Mesenchymal stem cell (in vitro differentiated cells and primary cell): ENCODE measurements around the gene NPIPB6. TPM values are rescaled to one million over a fixed set of nuclear protein-coding genes. Genes with fewer than 3 reads are reported as not detected.
"Not testable (repeated sequence)": the region's sequence is repeated elsewhere in the genome, so short reads cannot be mapped to it uniquely, and the experiment has no call there.

Source experiments
- DNase-seq: peaks from one replicate; pipeline ENCODE4 v3.0.0-alpha.2; 2013
- H2AFZ ChIP-seq: one replicate; pipeline ENCODE4 v1.6.1; 2013; ENCODE audit warnings: low read depth, mild to moderate bottlenecking, control low read depth, inconsistent platforms, low read length, moderate library complexity
- H2AK5ac ChIP-seq: 2 replicates; pipeline ENCODE4 v1.6.1; 2013; ENCODE audit warnings: low read length, moderate library complexity, mild to moderate bottlenecking, inconsistent platforms; ENCODE audit not compliant: severe bottlenecking
- H2BK120ac ChIP-seq: one replicate; pipeline ENCODE4 v1.6.1; 2013; ENCODE audit warnings: low read depth, mild to moderate bottlenecking, inconsistent platforms, low read length, moderate library complexity
- H2BK12ac ChIP-seq, 2 experiments: one replicate each; pipeline ENCODE4 v1.6.1; 2013; ENCODE audit warnings: inconsistent platforms in 2 of 2, low read length in 2 of 2, mild to moderate bottlenecking in 2 of 2, moderate library complexity in 2 of 2, control low read depth in 1 of 2
- H2BK15ac ChIP-seq: one replicate; pipeline ENCODE4 v1.6.1; 2013; ENCODE audit warnings: mild to moderate bottlenecking, low read depth, inconsistent platforms; ENCODE audit not compliant: poor library complexity, severe bottlenecking
- H2BK5ac ChIP-seq: 2 replicates; pipeline ENCODE4 v1.6.1; 2013; ENCODE audit warnings: low read depth, mild to moderate bottlenecking, low read length, control low read depth, inconsistent platforms; ENCODE audit not compliant: poor library complexity, severe bottlenecking
- H3K14ac ChIP-seq, 2 experiments: one replicate each; pipeline ENCODE4 v1.6.1; 2013; ENCODE audit warnings: inconsistent platforms in 2 of 2, low read length in 2 of 2, control low read depth in 1 of 2, mild to moderate bottlenecking in 1 of 2, moderate library complexity in 1 of 2
- H3K18ac ChIP-seq, 2 experiments: one replicate each; pipeline ENCODE4 v1.6.1; 2013; ENCODE audit warnings: inconsistent platforms in 2 of 2, low read length in 2 of 2, control low read depth in 1 of 2, low read depth in 1 of 2, mild to moderate bottlenecking in 1 of 2
- H3K23ac ChIP-seq, 2 experiments: one replicate each; pipeline ENCODE4 v1.6.1; 2013; ENCODE audit warnings: inconsistent platforms in 2 of 2, low read length in 2 of 2, mild to moderate bottlenecking in 2 of 2, moderate library complexity in 2 of 2, control low read depth in 1 of 2
- H3K27ac ChIP-seq: 2 replicates; pipeline ENCODE4 v1.5.1; 2013; ENCODE audit warnings: mild to moderate bottlenecking, moderate library complexity, low read length, control low read depth, inconsistent platforms; ENCODE audit not compliant: poor library complexity, severe bottlenecking
- H3K27me3 ChIP-seq, 2 experiments: 2 replicates each; pipeline versions ENCODE4 v1.6.1 to v1.7.0; 2013; ENCODE audit warnings: low read length in 2 of 2, mild to moderate bottlenecking in 2 of 2, moderate library complexity in 2 of 2, control low read depth in 1 of 2, inconsistent platforms in 1 of 2; ENCODE audit not compliant: control insufficient read depth in 1 of 2, insufficient read depth in 1 of 2
- H3K36me3 ChIP-seq, 2 experiments: 2 replicates each; pipeline versions ENCODE4 v1.6.1 to v1.7.0; 2013; ENCODE audit warnings: low read length in 2 of 2, control low read depth in 1 of 2, inconsistent platforms in 1 of 2, low read depth in 1 of 2, mild to moderate bottlenecking in 1 of 2; ENCODE audit not compliant: insufficient read depth in 2 of 2, control insufficient read depth in 1 of 2
- H3K4ac ChIP-seq, 2 experiments: one replicate each; pipeline ENCODE4 v1.6.1; 2013; ENCODE audit warnings: inconsistent platforms in 2 of 2, low read length in 2 of 2, mild to moderate bottlenecking in 2 of 2, moderate library complexity in 2 of 2, control low read depth in 1 of 2, low read depth in 1 of 2
- H3K4me1 ChIP-seq: 2 replicates; pipeline ENCODE4 v1.6.1; 2013; ENCODE audit warnings: low read depth, low read length, control low read depth; ENCODE audit not compliant: control insufficient read depth, insufficient read depth
- H3K4me2 ChIP-seq: 2 replicates; pipeline ENCODE4 v1.6.1; 2013; ENCODE audit warnings: low read length, mild to moderate bottlenecking, inconsistent platforms; ENCODE audit not compliant: poor library complexity, severe bottlenecking
- H3K4me3 ChIP-seq, 2 experiments: 2 replicates each; pipeline versions ENCODE4 v1.5.1 to v1.7.0; 2013; ENCODE audit warnings: low read length in 2 of 2, mild to moderate bottlenecking in 2 of 2, control low read depth in 1 of 2, low read depth in 1 of 2; ENCODE audit not compliant: insufficient read depth in 1 of 2
- H3K79me1 ChIP-seq: replicated peaks from 2 replicates; pipeline ENCODE4 v1.6.1; 2013; ENCODE audit warnings: mild to moderate bottlenecking, control low read depth, low read length, inconsistent platforms; ENCODE audit not compliant: poor library complexity, severe bottlenecking
- H3K9ac ChIP-seq: 2 replicates; pipeline ENCODE4 v1.7.0; 2013; ENCODE audit warnings: mild to moderate bottlenecking, low read length, moderate library complexity
- H3K9me3 ChIP-seq: 2 replicates; pipeline ENCODE4 v1.7.0; 2013; ENCODE audit warnings: mild to moderate bottlenecking, low read length; ENCODE audit not compliant: control insufficient read depth
- H4K8ac ChIP-seq: one replicate; pipeline ENCODE4 v1.6.1; 2013; ENCODE audit warnings: inconsistent platforms, mild to moderate bottlenecking, low read length, moderate library complexity
- H4K91ac ChIP-seq: one replicate; pipeline ENCODE4 v1.6.1; 2013; ENCODE audit warnings: mild to moderate bottlenecking, low read length, inconsistent platforms
- WGBS: methylation state at CpG from one replicate; pipeline ENCODE4 v1.1.7; 2013; ENCODE audit warnings: mixed read lengths; 5-methylcytosine and 5-hydroxymethylcytosine counted together
- polyA plus RNA-seq, 2 experiments: library from polyadenylated mRNA; stranded (reverse); fragments of 200-250 nt; gene quantifications; one replicate each; pipeline ENCODE4 v1.2.3, GENCODE V29; 2013

Gene NPIPB6
- 0.08 TPM for polyA plus RNA-seq (2013, experiment 1 of 2)
- polyA plus RNA-seq (2013, experiment 2 of 2): 0.11 TPM

DNA sequence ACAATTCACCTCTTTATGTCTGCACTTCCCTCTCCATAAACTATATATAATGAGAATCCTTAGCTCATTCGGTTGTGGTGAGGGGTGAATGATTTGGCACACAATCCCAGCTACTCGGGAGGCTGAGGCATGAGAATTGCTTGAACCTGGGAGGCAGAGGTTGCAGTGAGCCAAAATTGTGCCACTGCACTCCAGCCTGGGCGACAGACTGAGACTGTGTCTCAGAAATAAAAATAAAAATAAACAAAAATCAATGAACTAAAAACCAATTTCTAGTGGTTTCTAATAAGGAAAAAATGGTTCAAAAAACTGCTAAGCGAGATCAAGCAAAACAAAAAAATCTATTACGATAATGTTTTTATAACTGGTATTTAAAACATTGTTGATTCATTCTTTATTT is at the start of gene NPIPB6:
Gene NPIPB6, minus strand, starts transcription at position 101 of the 400 bp plus-strand sequence. CDS start 686 bp downstream, outside the sequence.
- not testable (repeated sequence) for H3K4me3 ChIP-seq, DNase-seq, H3K18ac ChIP-seq, H2BK15ac ChIP-seq, H3K23ac ChIP-seq, H3K14ac ChIP-seq, H4K8ac ChIP-seq, H3K4me2 ChIP-seq, H2BK5ac ChIP-seq, H4K91ac ChIP-seq, H2BK120ac ChIP-seq, H3K9me3 ChIP-seq, H3K4ac ChIP-seq, H2AFZ ChIP-seq, H3K4me1 ChIP-seq, H3K36me3 ChIP-seq, H3K9ac ChIP-seq, H3K27ac ChIP-seq, H3K27me3 ChIP-seq, H2AK5ac ChIP-seq, H2BK12ac ChIP-seq, H3K79me1 ChIP-seq
- WGBS: no CpG with 5 or more reads among the region's 5 CpGs

DNA sequence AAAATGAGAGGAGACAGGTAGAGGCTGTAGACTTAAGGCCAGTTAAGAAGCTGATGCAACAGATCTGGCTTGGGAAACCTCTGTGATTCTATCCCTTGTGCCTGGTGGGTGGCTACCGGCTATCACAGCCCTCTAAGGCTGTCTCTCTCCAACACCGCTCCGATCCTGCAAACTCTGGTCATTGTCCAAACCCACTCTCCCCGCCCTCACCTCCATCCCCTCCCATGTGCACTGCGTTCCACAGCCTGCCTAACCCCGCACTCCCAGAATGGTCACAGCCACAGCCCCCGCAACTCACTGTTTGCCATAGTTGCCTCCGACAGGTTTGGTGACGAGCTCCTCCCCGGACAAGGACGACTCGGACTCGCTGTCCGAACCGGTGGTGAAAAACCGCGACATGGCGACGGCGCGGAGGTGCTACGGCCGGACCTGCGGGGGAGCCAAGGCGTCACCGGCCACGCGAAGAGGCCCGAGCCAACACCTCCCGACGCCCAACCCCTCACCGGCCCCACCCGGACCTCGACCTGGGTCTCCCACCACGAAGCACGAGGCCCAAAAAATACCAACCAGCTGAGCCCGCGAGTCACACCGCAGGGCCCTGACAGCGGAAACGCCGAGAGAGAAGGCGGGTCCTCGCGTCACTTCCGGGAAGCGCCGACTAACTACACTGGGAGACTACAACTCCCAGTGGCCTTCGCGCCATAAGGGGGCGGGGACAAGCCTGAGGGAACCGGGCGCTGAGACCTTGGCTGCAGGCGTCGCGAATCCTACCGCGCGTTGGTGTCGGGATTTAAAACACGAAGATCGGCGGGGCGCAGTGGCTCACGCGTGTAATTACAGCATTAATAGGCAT is 40.1 kb upstream of the NPIPB6 start, which contains the start of gene EIF3CL:
Gene EIF3CL, minus strand, starts transcription at position 622 of the 853 bp plus-strand sequence. Its CDS starts 223 bp downstream, at position 399.
- H3K4me2 ChIP-seq, DNase-seq, H3K4me1 ChIP-seq, H3K36me3 ChIP-seq, H2AK5ac ChIP-seq, H2BK15ac ChIP-seq, H2BK120ac ChIP-seq, H2BK5ac ChIP-seq, H4K91ac ChIP-seq, H2BK12ac ChIP-seq, H3K18ac ChIP-seq, H4K8ac ChIP-seq, H3K4ac ChIP-seq, H3K27ac ChIP-seq, H3K79me1 ChIP-seq, H2AFZ ChIP-seq, H3K14ac ChIP-seq, H3K27me3 ChIP-seq, H3K23ac ChIP-seq, H3K9me3 ChIP-seq: not testable (repeated sequence)
- no CpG with 5 or more reads among the region's 66 CpGs for WGBS
- Histone ChIP-seq H3K9ac (peak within 1 kb of the TSS; percentile 65), H3K4me3 (peak within 1 kb of the TSS in 1 of 2 experiments; percentile 69)

DNA sequence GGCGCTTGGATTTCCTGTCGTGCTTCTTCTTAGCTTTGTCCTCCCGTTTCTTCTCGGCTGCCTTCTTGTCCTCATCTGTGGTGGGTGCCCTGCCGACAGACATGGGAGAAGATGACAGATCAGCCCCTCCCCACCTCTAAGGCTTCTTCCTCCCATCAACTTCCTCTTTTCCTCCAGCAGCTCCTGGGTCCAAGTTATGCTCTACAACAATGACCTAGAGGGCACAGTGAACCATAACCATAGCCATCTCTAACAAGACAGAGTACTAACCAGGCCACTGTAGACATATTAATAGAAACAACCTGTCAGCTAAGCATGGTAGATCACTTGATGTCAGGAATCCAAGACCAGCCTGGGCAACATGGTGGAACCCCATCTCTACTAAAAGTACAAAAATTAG is 28.7 kb upstream of the NPIPB6 start:
- H3K4me3 ChIP-seq, H3K4me2 ChIP-seq, H3K4me1 ChIP-seq, H3K23ac ChIP-seq, H3K36me3 ChIP-seq, H3K18ac ChIP-seq, H3K27me3 ChIP-seq, H2BK15ac ChIP-seq, H2BK5ac ChIP-seq, DNase-seq, H2BK120ac ChIP-seq, H3K9me3 ChIP-seq, H3K27ac ChIP-seq, H3K9ac ChIP-seq, H4K8ac ChIP-seq, H3K4ac ChIP-seq, H3K14ac ChIP-seq, H2AK5ac ChIP-seq, H2AFZ ChIP-seq, H2BK12ac ChIP-seq, H3K79me1 ChIP-seq, H4K91ac ChIP-seq: not testable (repeated sequence)
- WGBS: no CpG with 5 or more reads among the region's 5 CpGs

DNA sequence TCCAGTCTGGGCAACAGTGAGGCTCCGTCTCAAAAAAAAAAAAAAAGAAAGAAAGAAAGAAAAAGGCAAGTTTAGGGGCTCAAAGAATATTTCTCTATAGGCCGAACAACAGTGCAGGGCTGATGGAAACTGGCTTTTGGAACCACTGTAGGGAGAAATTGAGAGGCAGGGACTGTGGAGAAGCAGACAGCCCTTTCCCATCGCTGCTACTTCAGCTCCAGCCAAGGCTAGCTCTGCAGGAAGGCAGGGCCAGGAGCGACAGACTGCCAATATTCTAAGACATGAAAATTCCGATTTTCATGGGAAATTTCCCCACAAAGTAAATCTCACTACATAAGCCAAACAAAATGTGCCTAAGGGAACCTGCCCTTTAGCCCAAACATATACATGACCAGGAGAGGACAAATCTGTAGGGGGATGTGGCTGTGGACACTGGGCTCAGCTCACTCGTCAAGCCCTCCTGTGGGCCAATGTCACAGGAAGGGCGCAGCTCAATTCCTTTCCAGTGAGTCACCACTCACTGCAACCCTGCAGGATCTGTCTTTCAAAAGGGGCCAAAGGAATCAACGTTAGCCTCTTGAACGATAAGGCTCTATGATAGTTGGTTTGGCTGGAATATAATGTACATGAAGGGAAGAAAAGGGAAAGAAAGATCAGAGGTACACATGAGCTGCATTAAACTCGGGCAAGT is 19.0 kb upstream of the NPIPB6 start:
- not testable (repeated sequence) for H2AFZ ChIP-seq, H2BK120ac ChIP-seq, H3K4ac ChIP-seq, H4K91ac ChIP-seq, H2BK12ac ChIP-seq, H3K27me3 ChIP-seq, H3K14ac ChIP-seq, H3K36me3 ChIP-seq, H3K4me2 ChIP-seq, H2BK15ac ChIP-seq, H3K4me3 ChIP-seq, H4K8ac ChIP-seq, H2BK5ac ChIP-seq, H3K18ac ChIP-seq, H3K23ac ChIP-seq, DNase-seq, H3K79me1 ChIP-seq, H3K27ac ChIP-seq, H2AK5ac ChIP-seq, H3K9me3 ChIP-seq, H3K9ac ChIP-seq, H3K4me1 ChIP-seq
- WGBS: no CpG with 5 or more reads among the region's 10 CpGs
